Measurements from ENCODE around the gene SLC38A4.

GRCh38 chr12:46764005-46764404 lies 61.8 kb downstream of the SLC38A4 start:
- no peak for TF ChIP-seq CTCF (conservative IDR thresholded peaks at IDR 0.05)
- TF ChIP-seq EZH2 (IDR thresholded peaks at IDR 0.05; ENCODE audit: low read depth), result no peak

All from PC-9 (cell line).